Measurements from ENCODE around the gene SHANK3.

Gene SHANK3

GRCh38 chr22:50678651-50679521 is 6.3 kb downstream of the SHANK3 start:
- DNase-seq = no peak

DNA sequence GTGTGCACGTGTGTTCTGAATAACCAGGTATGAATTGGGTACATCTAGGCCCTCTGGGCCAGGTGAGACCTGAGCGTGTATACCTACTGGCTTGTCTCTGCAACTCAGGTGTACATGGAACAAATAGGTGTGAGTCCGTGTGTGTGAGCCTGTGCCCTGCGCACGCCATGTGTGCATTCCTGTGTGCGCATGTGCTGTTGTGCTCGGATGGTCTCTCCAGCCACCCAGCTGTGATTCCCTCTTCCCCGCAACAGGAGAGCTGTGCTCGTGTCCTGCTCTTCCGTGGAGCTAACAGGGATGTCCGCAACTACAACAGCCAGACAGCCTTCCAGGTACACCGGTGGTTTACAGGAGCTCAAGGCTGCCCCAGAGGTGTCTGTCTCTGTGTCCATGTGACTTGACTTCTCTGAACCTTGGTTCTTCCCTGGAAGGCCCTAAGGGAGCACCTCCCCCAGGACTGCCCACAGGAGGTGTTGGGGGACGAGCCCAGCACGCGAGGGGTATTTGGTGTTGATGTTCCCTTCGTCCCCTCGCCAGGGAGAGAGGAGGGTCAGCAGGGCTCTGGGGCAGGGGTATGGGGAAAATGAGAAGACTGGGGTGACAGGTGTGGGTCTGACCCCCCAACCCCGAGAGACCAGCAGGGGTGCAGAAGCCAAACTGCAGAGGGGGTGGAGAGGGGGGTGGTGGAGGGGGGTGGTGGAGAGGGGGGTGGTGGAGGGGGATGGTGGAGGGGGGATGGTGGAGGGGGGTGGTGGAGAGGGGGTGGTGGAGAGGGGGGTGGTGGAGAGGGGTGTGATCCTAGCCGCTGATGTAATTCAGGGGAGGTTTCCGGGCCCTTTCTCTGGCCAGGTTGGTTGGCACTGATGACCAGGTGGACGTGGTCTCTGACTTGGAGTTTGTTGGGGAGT is 10.7 kb downstream of the SHANK3 start:
- DNase-seq = no peak

DNA sequence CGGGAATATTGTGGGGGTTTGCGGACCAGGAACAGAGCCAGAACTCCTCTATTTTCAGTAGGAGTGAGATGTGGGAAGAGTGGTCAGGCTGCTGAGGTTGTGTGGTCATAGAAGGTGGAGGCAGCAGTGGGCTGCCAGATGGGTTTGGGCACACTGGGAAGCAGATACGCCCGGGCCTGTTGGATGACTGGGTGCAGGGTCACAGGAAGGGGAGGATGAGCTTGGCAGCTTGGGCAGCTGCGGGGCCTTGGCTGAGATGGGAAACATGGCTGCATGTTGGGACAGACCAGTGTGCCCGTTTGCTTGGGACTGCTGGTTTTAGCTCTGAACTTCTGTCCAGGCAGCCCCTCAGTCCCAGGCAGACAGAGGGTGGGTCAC is 11.4 kb downstream of the SHANK3 start:
- DNase-seq = no peak

- no peak for DNase-seq
Observed at GRCh38 chr22:50684501-50684900, 11.9 kb downstream of the SHANK3 start.

DNA sequence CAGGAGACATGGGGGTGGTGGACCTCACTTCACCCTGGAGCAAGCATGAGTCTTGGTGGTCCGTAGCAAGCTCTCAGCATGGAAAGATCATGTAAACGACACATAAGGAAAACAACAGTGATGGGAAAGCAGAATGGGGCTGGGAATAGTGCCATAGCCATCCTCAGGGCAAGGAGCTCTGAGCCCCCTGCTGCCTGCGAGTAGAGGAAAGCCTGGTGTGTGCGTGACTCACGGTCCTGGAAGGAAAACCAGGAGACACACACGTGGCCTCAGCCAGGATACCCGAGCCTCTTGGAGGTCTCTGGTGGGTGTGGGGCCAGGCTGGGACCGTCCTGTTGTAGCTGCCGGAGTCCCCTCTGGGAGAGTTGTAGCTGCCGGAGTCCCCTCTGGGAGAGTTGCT is 12.4 kb downstream of the SHANK3 start:
- no peak for DNase-seq

GRCh38 chr22:50686794-50687193 is 14.2 kb downstream of the SHANK3 start:
- DNase-seq = no peak

DNA sequence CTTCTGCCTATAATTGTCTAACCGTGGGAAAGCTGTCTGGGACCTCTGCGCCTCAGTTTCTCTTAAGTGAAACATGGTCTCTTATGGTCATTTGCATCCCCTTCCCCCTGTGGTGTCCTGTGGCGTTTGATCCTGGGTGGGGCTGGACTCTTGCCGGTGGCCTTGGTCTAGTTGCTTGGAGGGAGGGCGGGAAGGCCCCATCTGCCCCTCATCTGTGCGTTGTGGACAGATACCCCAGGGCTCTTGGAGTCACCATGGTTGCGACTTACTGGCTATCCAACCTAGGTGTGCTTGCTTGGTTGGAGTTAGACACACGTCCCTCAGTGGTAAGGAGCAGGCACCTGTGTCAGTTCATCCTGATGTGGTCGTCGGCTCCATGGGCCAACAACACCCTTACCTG is 15.2 kb downstream of the SHANK3 start:
- DNase-seq = no peak

DNA sequence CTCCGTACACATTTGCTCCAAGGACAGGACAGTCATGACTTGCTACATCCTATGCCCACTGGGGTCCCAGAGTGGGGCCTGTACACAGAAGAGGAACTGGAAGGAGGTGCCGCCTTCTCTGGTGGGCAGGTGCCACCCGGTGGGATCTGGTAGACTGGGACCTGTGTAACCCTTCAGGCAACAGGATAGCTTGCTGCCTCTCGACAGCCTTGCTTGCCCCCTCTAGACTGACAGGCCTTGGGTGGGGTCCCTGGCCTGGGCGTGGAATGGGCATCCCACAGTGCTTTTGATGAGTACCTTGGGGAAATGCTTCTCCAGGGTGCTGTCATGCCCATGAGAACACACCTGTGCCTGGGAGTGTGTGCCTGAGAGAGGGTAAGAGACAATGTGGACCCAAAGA is 15.8 kb downstream of the SHANK3 start:
- DNase-seq = no peak

DNA sequence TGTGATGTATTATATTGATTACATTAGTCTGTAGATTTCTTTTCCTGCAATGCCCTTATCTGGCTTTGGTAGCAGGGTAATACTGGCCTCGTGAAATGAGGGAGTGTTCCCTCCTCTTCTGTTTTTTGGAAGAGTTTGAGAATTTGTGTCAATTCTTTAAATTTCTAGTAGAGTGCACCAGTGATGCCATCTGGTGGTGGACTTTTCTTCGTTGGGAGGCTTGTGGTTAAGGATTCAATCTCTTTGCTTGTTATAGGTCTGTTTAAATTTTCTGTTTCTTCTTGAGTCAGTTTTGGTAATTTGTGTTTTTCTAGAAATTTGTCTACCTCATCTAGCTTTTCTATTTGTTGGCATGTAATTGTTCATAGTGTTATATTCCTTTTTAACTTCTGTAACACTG is 18.9 kb downstream of the SHANK3 start:
- peak; percentile 25 to 55 for DNase-seq

- no peak for DNase-seq
Observed at GRCh38 chr22:50693462-50693861, 20.8 kb downstream of the SHANK3 start.

GRCh38 chr22:50694099-50694605 is 21.5 kb downstream of the SHANK3 start:
- no peak for DNase-seq

DNA sequence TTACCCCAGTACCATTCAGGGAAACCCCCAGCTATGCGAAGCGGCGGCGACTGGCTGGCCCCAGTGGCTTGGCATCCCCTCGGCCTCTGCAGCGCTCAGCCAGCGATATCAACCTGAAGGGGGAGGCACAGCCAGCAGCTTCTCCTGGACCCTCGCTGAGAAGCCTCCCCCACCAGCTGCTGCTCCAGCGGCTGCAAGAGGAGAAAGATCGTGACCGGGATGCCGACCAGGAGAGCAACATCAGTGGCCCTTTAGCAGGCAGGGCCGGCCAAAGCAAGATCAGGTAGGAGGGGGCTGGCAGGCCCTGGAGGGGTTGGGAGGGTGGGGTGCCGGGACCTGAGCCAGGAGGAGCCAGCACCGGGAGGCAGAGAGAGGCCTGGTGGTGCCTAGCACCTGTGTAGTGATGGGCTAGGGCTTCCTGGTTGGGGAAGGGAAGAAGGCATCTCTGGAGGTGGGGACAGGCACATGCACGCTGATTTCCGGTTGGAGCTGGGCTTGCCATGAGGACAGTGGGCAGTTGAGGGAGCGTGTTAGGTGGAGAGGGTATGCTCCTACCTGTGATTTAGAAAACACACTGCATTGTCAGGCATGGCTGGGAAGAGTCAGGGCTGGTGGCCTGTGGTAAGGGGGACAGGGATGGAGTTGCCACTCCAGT is 22.3 kb downstream of the SHANK3 start:
- no peak for DNase-seq

DNA sequence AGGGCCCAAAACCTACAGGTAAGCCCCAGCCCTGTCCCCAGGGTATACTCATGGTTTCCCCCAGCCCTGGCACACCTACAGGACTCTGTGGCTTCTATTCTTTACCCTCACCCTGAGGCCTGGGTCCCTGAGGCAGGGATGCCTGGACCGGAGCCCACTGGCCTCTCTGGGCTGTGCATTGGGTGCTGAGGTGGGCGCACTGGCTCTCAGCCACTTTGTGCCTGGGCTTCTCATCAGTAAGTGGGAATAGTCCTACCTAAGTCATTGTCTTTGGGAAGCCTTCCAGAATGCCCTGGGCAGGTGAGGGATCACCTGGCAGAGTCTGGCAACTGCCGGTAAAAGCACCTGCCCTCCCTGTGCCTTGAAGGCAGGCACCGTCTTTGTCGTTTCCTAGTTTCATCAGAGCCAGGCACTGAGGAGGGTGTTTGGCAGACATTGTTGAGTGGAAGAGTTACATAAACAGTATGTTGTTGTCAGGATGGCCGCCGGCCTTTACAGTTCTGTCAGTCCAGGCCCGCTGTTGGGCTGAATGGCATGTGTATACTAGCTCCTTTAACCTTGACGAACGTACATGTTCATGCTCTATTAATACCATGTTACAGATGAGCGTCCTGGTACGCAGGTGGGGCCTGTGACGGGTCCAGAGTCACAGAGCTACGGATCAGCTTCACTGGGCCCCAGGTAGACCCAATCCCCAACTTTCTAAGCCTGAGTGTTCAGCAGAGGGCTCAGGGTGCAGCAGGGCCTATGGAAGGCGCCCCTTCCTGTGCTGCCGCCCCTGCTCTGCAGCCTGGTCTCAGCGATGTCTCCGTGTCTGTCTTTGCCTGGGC is 23.0 kb downstream of the SHANK3 start:
- no peak for DNase-seq

- no peak for DNase-seq
Observed at GRCh38 chr22:50696251-50696798, 23.7 kb downstream of the SHANK3 start.

- DNase-seq = no peak
Observed at GRCh38 chr22:50696799-50697561, 24.4 kb downstream of the SHANK3 start.

DNA sequence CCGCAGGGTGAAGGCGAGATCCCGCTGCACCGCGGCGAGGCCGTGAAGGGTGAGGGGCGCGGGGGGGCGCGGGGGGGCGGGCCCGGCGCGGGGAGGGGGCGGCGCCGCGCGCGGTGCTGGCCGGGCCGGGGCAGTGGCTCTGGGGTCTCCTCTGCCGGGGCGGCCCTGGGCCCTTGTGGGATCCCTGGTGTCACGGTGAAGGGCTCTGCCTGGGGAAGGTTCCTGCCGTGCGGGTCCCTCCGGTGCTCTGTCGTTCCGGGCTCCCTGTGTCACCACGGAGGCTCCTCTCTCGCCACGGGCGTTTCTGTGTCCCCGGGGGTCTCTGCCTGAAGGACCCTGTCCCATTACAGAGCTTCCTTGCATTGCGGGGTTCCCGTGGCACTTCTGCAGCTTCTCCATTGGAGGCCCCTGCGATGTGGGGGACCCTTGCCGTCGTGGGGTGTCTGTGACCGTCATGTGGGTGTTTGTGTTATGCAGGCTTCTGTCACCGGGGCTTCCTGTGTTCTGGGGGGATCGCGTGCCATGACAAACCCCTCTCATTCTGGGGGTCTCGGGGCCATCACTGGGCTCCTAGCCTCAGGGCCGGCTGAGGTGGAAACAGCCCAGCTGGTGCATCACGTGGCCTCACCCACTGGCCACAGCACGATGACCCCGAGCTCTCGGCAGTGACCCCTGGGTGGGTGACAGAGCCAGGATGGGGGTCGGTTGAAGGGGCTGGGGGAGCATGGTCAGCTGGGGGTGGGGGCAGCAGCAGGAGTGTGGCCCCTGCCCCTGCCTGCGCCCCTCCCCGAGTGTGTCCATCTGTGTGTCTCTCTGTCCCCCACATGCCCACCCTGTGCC is 25.3 kb downstream of the SHANK3 start:
- DNase-seq = no peak

- DNase-seq = no peak
Observed at GRCh38 chr22:50698546-50698945, 25.9 kb downstream of the SHANK3 start.

GRCh38 chr22:50699001-50699755 is 26.6 kb downstream of the SHANK3 start:
- no peak for DNase-seq

GRCh38 chr22:50699756-50700386 is 27.2 kb downstream of the SHANK3 start:
- DNase-seq = no peak

Measured in CD4-positive, alpha-beta T cell treated with Interferon alpha-2 for 1 hour (primary cell).